H9 (cell line): Measurements from ENCODE around the gene MIAT. TPM values are rescaled to one million over a fixed set of nuclear protein-coding genes. Genes with fewer than 3 reads are reported as not detected.

Source experiments
- DNase-seq: peaks from one replicate; pipeline ENCODE4 v3.0.0-alpha.2; 2017
- H2AFZ ChIP-seq: one replicate; pipeline ENCODE4 v1.6.1; 2013; ENCODE audit warnings: mild to moderate bottlenecking, low read length, control low read depth, moderate library complexity
- H2AK5ac ChIP-seq: 2 replicates; pipeline ENCODE4 v1.6.1; 2013; ENCODE audit warnings: low read length, control low read depth, mixed read lengths; ENCODE audit not compliant: insufficient read length
- H2BK120ac ChIP-seq: one replicate; pipeline ENCODE4 v1.6.1; 2013; ENCODE audit warnings: low read depth, mild to moderate bottlenecking, low read length, control low read depth, inconsistent platforms; ENCODE audit not compliant: poor library complexity, severe bottlenecking
- H2BK12ac ChIP-seq: 2 replicates; pipeline ENCODE4 v1.6.1; 2013; ENCODE audit warnings: low read length, control low read depth, mixed read lengths, low read depth; ENCODE audit not compliant: insufficient read length
- H2BK15ac ChIP-seq: 2 replicates; pipeline ENCODE4 v1.6.1; 2013; ENCODE audit warnings: low read depth, low read length, control low read depth
- H2BK20ac ChIP-seq: one replicate; pipeline ENCODE4 v1.6.1; 2013; ENCODE audit warnings: low read depth, mild to moderate bottlenecking, low read length, control low read depth, inconsistent platforms; ENCODE audit not compliant: poor library complexity, severe bottlenecking
- H2BK5ac ChIP-seq: 2 replicates; pipeline ENCODE4 v1.6.1; 2013; ENCODE audit warnings: low read length, control low read depth, mixed read lengths; ENCODE audit not compliant: insufficient read length
- H3K14ac ChIP-seq: 2 replicates; pipeline ENCODE4 v1.6.1; 2013; ENCODE audit warnings: low read length, control low read depth; ENCODE audit not compliant: insufficient read depth
- H3K18ac ChIP-seq: 2 replicates; pipeline ENCODE4 v1.6.1; 2013; ENCODE audit warnings: low read depth, mild to moderate bottlenecking, mixed read lengths, low read length, control low read depth; ENCODE audit not compliant: insufficient read length
- H3K23ac ChIP-seq: 2 replicates; pipeline ENCODE4 v1.6.1; 2013; ENCODE audit warnings: low read length, control low read depth, mixed read lengths, low read depth; ENCODE audit not compliant: insufficient read length
- H3K23me2 ChIP-seq: 2 replicates; pipeline ENCODE4 v1.6.1; 2013; ENCODE audit warnings: low read depth, mild to moderate bottlenecking, mixed read lengths, low read length, control low read depth; ENCODE audit not compliant: insufficient read length, poor library complexity, severe bottlenecking
- H3K27ac ChIP-seq: 2 replicates; pipeline ENCODE4 v1.5.1; 2013; ENCODE audit warnings: low read length, control low read depth, mixed read lengths, low read depth; ENCODE audit not compliant: insufficient read length
- H3K27me3 ChIP-seq: 2 replicates; pipeline ENCODE4 v1.6.1; 2013; ENCODE audit warnings: low read length, control low read depth, inconsistent platforms; ENCODE audit not compliant: insufficient read depth
- H3K4ac ChIP-seq: 2 replicates; pipeline ENCODE4 v1.6.1; 2013; ENCODE audit warnings: low read depth, mild to moderate bottlenecking, control low read depth, inconsistent platforms, low read length, moderate library complexity
- H3K4me1 ChIP-seq: 2 replicates; pipeline ENCODE4 v1.6.1; 2013; ENCODE audit warnings: low read length, control low read depth, inconsistent platforms; ENCODE audit not compliant: insufficient read depth
- H3K4me2 ChIP-seq: 2 replicates; pipeline ENCODE4 v1.6.1; 2013; ENCODE audit warnings: low read length, control low read depth, mixed read lengths; ENCODE audit not compliant: insufficient read length, insufficient read depth
- H3K56ac ChIP-seq: 2 replicates; pipeline ENCODE4 v1.6.1; 2013; ENCODE audit warnings: low read depth, mild to moderate bottlenecking, mixed read lengths, low read length, control low read depth; ENCODE audit not compliant: insufficient read length
- H3K79me1 ChIP-seq: 2 replicates; pipeline ENCODE4 v1.6.1; 2013; ENCODE audit warnings: low read depth, mild to moderate bottlenecking, moderate library complexity, low read length, control low read depth, inconsistent platforms; ENCODE audit not compliant: insufficient read depth, poor library complexity, severe bottlenecking
- H3K79me2 ChIP-seq: 2 replicates; pipeline ENCODE4 v1.6.1; 2013; ENCODE audit warnings: low read length, control low read depth, inconsistent platforms; ENCODE audit not compliant: insufficient read depth
- H3K9ac ChIP-seq: 2 replicates; pipeline ENCODE4 v1.6.1; 2013; ENCODE audit warnings: low read length, control low read depth, mixed read lengths; ENCODE audit not compliant: insufficient read length; ENCODE audit errors: extremely low read depth
- H3K9me3 ChIP-seq: one replicate; pipeline ENCODE4 v1.6.1; 2013; ENCODE audit warnings: low read depth, low read length, inconsistent platforms; ENCODE audit not compliant: control insufficient read depth
- H3T11ph ChIP-seq: one replicate; pipeline ENCODE4 v1.6.1; 2013; ENCODE audit warnings: mild to moderate bottlenecking, low read length, control low read depth, inconsistent platforms
- H4K20me1 ChIP-seq: one replicate; pipeline ENCODE4 v1.6.1; 2013; ENCODE audit not compliant: control insufficient read depth, insufficient read length, insufficient read depth
- H4K5ac ChIP-seq: 2 replicates; pipeline ENCODE4 v1.6.1; 2013; ENCODE audit warnings: low read depth, mild to moderate bottlenecking, mixed read lengths, low read length, control low read depth; ENCODE audit not compliant: insufficient read length
- H4K8ac ChIP-seq: replicated peaks from 2 replicates; pipeline ENCODE4 v1.6.1; 2013; ENCODE audit warnings: low read length, control low read depth, mixed read lengths, low read depth; ENCODE audit not compliant: insufficient read length
- H4K91ac ChIP-seq: 2 replicates; pipeline ENCODE4 v1.6.1; 2013; ENCODE audit warnings: low read depth, mild to moderate bottlenecking, moderate library complexity, mixed read lengths, low read length, control low read depth; ENCODE audit not compliant: insufficient read length
- H3K27ac Mint-ChIP-seq, 3 experiments: 2 replicates in 2 of 3; 3 replicates in 1 of 3; pipeline ENCODE4 v1.8.0; 2020 to 2021; ENCODE audit warnings: mixed read lengths in 3 of 3, mild to moderate bottlenecking in 1 of 3, moderate library complexity in 1 of 3
- H3K27me3 Mint-ChIP-seq: 2 replicates; pipeline ENCODE4 v1.8.0; 2021; ENCODE audit warnings: low read depth, mild to moderate bottlenecking, moderate library complexity, mixed read lengths
- H3K36me3 Mint-ChIP-seq, 3 experiments: 2 replicates in 2 of 3; 3 replicates in 1 of 3; pipeline ENCODE4 v1.8.0; 2020 to 2021; ENCODE audit warnings: low read depth in 3 of 3, mixed read lengths in 3 of 3; ENCODE audit not compliant: insufficient read depth in 1 of 3
- H3K4me1 Mint-ChIP-seq, 2 experiments: 2 replicates each; pipeline ENCODE4 v1.8.0; 2020; ENCODE audit warnings: mixed read lengths in 2 of 2
- H3K4me3 Mint-ChIP-seq, 2 experiments: 2 replicates in 1 of 2; 3 replicates in 1 of 2; pipeline ENCODE4 v1.8.0; 2020 to 2021; ENCODE audit warnings: mild to moderate bottlenecking in 2 of 2, mixed read lengths in 2 of 2, moderate library complexity in 1 of 2
- H3K9me3 Mint-ChIP-seq, 2 experiments: 2 replicates in 1 of 2; 3 replicates in 1 of 2; pipeline ENCODE4 v1.8.0; 2020; ENCODE audit warnings: mild to moderate bottlenecking in 2 of 2, mixed read lengths in 2 of 2, moderate library complexity in 1 of 2
- WGBS: extraction: QIAGEN DNeasy Blood & Tissue Kit; methylation state at CpG from one replicate; pipeline ENCODE4 v1.1.7; 2013; ENCODE audit warnings: missing lambda C conversion rate, low lambda C conversion rate, mixed read lengths; ENCODE audit not compliant: insufficient read length; ENCODE audit errors: extremely low coverage; 5-methylcytosine and 5-hydroxymethylcytosine counted together
- total RNA-seq: library from RNA; stranded (reverse); gene quantifications from 2 replicates; pipeline ENCODE4 v1.2.1, GENCODE V29; 2021
- TF ChIP-seq, protein P1 (sequence below): fragments of 200-600 bp; sonication (generic); conservative IDR thresholded peaks from 3 replicates; pipeline ENCODE4 v1.8.0; 2021; ENCODE audit warnings: antibody characterized with exemption, mild to moderate bottlenecking

The MIAT gene
- total RNA-seq, 1 experiment from 2014 or later = 85.6 TPM

DNA sequence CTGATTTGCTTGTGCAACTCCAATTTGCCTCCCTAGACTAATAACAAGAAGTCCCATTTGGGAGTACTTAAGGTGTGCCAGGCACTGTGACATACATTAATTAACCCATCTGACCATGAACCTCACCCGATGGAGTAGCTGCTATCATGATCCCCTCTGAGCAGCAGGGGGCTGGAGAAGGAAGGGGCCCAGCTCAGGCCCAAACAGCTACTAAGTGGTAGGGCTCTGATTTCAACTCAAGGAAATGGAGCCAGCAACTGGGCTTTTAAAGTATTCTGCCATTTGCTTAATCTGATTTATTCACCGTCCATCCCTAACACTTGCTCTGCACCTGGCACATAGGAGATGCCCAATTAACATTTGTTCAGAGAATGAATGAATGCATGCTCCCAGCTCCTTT, 40.7 kb upstream of the MIAT start:
- no peak overlapping the region for H3K4me2 ChIP-seq
- no peak overlapping the region for H3K4ac ChIP-seq
- H2BK15ac ChIP-seq = no peak overlapping the region
- no peaks in the 10 kb centered on the region for H3K79me2 ChIP-seq
- H4K5ac ChIP-seq = no peak overlapping the region
- H3K79me1 ChIP-seq = no peaks in the 10 kb centered on the region
- H3K27me3 Mint-ChIP-seq = peaks cover 66% of the 10 kb centered on the region
- no peak overlapping the region for H3T11ph ChIP-seq
- H3K4me1 ChIP-seq = peaks cover 33% of the 10 kb centered on the region
- H4K91ac ChIP-seq = no peak overlapping the region
- H2BK5ac ChIP-seq = no peak overlapping the region
- DNase-seq = no peak
- TF ChIP-seq, protein P1, sequence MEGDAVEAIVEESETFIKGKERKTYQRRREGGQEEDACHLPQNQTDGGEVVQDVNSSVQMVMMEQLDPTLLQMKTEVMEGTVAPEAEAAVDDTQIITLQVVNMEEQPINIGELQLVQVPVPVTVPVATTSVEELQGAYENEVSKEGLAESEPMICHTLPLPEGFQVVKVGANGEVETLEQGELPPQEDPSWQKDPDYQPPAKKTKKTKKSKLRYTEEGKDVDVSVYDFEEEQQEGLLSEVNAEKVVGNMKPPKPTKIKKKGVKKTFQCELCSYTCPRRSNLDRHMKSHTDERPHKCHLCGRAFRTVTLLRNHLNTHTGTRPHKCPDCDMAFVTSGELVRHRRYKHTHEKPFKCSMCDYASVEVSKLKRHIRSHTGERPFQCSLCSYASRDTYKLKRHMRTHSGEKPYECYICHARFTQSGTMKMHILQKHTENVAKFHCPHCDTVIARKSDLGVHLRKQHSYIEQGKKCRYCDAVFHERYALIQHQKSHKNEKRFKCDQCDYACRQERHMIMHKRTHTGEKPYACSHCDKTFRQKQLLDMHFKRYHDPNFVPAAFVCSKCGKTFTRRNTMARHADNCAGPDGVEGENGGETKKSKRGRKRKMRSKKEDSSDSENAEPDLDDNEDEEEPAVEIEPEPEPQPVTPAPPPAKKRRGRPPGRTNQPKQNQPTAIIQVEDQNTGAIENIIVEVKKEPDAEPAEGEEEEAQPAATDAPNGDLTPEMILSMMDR = no peak
- H4K8ac ChIP-seq = no peak overlapping the region
- H3K4me1 Mint-ChIP-seq = peaks cover 66 to 78% of the 10 kb centered on the region in 2 experiments
- no peaks in the 10 kb centered on the region for H3K9me3 ChIP-seq
- H3K36me3 Mint-ChIP-seq = no peaks in the 10 kb centered on the region; a peak in 1 of 7 replicates
- peaks cover 6% of the 10 kb centered on the region; the same call in 1 of the 2 replicates for H3K27me3 ChIP-seq
- no peak overlapping the region for H3K18ac ChIP-seq
- H3K9me3 Mint-ChIP-seq = peaks cover 0 to 2% of the 10 kb centered on the region in 2 experiments; a peak in 1 of 5 replicates
- peak overlapping the region in 1 of 2 experiments; percentile 61; a peak in 3 of 5 replicates for H3K4me3 Mint-ChIP-seq
- no peak overlapping the region for H2AK5ac ChIP-seq
- H4K20me1 ChIP-seq = no peaks in the 10 kb centered on the region
- no peak overlapping the region for H2BK120ac ChIP-seq
- WGBS = no CpG with 5 or more reads among the region's 2 CpGs
- H3K9ac ChIP-seq = no peak overlapping the region
- no peak overlapping the region for H2AFZ ChIP-seq
- H3K23ac ChIP-seq = no peak overlapping the region
- no peak overlapping the region for H3K56ac ChIP-seq
- H3K14ac ChIP-seq = no peak overlapping the region
- H3K27ac ChIP-seq = no peak overlapping the region
- H2BK20ac ChIP-seq = no peak overlapping the region
- peak overlapping the region; percentile 56 to 91 (median 73); a peak in 5 of 7 replicates for H3K27ac Mint-ChIP-seq
- H2BK12ac ChIP-seq = no peak overlapping the region
- H3K23me2 ChIP-seq = no peaks in the 10 kb centered on the region
